ENCODE data around the gene ESRRB.

GRCh38 chr14:76509311-76509710 is 133.4 kb downstream of the ESRRB start:
- TF ChIP-seq POLR2A (IDR thresholded peaks at IDR 0.05) = no peak
- TF ChIP-seq, protein P1, sequence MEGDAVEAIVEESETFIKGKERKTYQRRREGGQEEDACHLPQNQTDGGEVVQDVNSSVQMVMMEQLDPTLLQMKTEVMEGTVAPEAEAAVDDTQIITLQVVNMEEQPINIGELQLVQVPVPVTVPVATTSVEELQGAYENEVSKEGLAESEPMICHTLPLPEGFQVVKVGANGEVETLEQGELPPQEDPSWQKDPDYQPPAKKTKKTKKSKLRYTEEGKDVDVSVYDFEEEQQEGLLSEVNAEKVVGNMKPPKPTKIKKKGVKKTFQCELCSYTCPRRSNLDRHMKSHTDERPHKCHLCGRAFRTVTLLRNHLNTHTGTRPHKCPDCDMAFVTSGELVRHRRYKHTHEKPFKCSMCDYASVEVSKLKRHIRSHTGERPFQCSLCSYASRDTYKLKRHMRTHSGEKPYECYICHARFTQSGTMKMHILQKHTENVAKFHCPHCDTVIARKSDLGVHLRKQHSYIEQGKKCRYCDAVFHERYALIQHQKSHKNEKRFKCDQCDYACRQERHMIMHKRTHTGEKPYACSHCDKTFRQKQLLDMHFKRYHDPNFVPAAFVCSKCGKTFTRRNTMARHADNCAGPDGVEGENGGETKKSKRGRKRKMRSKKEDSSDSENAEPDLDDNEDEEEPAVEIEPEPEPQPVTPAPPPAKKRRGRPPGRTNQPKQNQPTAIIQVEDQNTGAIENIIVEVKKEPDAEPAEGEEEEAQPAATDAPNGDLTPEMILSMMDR (IDR thresholded peaks at IDR 0.05) = no peak
- no peak for TF ChIP-seq POLR2AphosphoS5 (IDR thresholded peaks at IDR 0.05)

Data from stomach (tissue), 4 donors.